ENCODE data around the gene GSTA4. TPM values are rescaled to one million over a fixed set of nuclear protein-coding genes. Genes with fewer than 3 reads are reported as not detected.

The GSTA4 gene
- total and polyA plus RNA-seq, 2 donors (not counting 1 experiment from before 2014, with no cell fraction given), result 51.9 to 54.0 TPM

DNA sequence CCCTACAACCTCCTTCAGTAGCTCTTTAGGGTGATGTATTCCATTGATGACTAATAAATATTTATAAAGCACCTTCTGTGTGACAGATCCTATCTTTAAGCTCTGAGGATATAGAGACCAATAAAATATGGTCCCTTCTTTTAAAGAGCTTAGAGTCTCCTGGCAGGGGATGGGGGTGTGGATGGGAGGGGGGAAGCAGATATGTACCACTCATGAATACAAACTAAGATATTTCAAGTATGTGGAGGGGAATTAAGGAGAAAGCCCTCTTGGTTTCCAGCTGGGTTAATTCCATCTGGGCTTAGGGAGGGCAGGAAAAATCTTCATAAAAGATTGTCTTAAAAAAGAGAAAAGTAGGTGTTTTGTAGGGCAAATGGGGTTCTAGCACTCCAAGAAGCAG is 48.5 kb upstream of the GSTA4 start:
- Histone ChIP-seq H3K27ac (ENCODE audit: insufficient read depth, low read length) (peak overlapping the region; percentile 78), H3K36me3 (ENCODE audit: control insufficient read depth, insufficient read depth, low read length) (peaks cover 5% of the 10 kb centered on the region), H3K4me2 (ENCODE audit: extremely low read depth, insufficient read depth, low read length) (peak overlapping the region; percentile 58), H4K20me1 (ENCODE audit: control insufficient read depth, extremely low read depth, insufficient read depth, low read length) (no peaks in the 10 kb centered on the region), H3K79me2 (ENCODE audit: control insufficient read depth, insufficient read depth, low read length) (peaks cover 1% of the 10 kb centered on the region), H3K4me3 (replicated peaks in 1 of 4; ENCODE audit: control extremely low read depth in 1 of 4, insufficient read depth in 1 of 4, low read depth in 3 of 4, low read length in 4 of 4) (no peak overlapping the region), H2AFZ (ENCODE audit: low read length) (no peak overlapping the region), H3K27me3 (ENCODE audit: control insufficient read depth, insufficient read depth, low read length) (no peaks in the 10 kb centered on the region), H3K4me1 (ENCODE audit: control insufficient read depth, extremely low read depth, insufficient read depth, low read length) (peaks cover 26% of the 10 kb centered on the region), H3K9me3 (ENCODE audit: control insufficient read depth, insufficient read depth, low read depth, low read length) (no peaks in the 10 kb centered on the region), H3K9ac (ENCODE audit: insufficient read depth, low read length) (no peak overlapping the region)
- no peak for TF ChIP-seq EZH2 (IDR thresholded peaks at IDR 0.05; ENCODE audit: low read length, missing control alignments)
- TF ChIP-seq, protein P1, sequence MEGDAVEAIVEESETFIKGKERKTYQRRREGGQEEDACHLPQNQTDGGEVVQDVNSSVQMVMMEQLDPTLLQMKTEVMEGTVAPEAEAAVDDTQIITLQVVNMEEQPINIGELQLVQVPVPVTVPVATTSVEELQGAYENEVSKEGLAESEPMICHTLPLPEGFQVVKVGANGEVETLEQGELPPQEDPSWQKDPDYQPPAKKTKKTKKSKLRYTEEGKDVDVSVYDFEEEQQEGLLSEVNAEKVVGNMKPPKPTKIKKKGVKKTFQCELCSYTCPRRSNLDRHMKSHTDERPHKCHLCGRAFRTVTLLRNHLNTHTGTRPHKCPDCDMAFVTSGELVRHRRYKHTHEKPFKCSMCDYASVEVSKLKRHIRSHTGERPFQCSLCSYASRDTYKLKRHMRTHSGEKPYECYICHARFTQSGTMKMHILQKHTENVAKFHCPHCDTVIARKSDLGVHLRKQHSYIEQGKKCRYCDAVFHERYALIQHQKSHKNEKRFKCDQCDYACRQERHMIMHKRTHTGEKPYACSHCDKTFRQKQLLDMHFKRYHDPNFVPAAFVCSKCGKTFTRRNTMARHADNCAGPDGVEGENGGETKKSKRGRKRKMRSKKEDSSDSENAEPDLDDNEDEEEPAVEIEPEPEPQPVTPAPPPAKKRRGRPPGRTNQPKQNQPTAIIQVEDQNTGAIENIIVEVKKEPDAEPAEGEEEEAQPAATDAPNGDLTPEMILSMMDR (conservative IDR thresholded peaks at IDR 0.05 in 1 of 2, IDR thresholded peaks at IDR 0.05 in 1 of 2; ENCODE audit: low read depth in 1 of 2, low read length in 2 of 2), result no peak
- DNase-seq (ENCODE audit: low read depth in 2 of 2), result peak; percentile 24 to 86

DNA sequence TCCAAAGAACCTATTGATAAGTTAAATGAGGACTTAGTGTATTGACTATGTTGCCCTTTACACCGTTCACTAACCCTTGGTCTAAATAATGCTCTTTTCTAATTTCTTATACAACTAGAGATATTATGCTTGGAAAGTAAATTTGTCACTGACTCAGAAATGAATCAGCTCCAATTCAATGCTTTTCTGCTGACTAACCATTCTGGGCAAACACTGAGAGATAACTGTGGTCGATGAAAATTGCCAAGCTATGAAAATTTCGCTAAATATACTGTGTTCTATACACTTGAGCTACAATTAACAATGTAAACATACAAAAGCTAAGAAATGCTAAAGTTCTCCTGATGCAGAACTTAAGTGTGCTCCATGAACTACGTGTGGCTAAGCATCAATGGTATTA is 47.0 kb upstream of the GSTA4 start:
- Histone ChIP-seq H3K36me3 (ENCODE audit: control insufficient read depth, insufficient read depth, low read length) (peaks cover 5% of the 10 kb centered on the region), H3K27ac (ENCODE audit: insufficient read depth, low read length) (peak overlapping the region; percentile 78), H3K9ac (ENCODE audit: insufficient read depth, low read length) (no peak overlapping the region)

DNA sequence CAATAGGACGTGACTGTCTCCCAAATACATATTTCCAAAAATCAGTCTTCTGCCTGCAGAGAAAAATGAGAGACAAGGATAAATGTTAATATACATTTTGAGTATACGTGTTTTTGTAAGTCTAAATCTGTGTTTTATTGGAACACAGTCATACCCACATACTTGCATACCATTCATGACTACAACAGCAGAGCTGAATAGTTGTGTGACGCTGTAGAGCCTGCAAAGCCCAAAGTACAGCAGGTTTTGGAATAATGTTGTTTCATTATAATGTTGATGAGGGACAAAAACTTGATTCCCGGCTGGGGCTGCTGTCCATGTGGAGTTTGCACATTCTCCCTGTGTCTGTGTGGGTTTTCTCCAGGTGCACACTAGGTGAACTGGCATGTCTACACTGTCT is 46.3 kb upstream of the GSTA4 start:
- no peak overlapping the region for H3K9ac ChIP-seq (ENCODE audit: insufficient read depth, low read length)

More for the DNA sequence above, 47.0 kb upstream of the GSTA4 start:
- Histone ChIP-seq H3K9me3 (ENCODE audit: control insufficient read depth, insufficient read depth, low read depth, low read length) (no peaks in the 10 kb centered on the region), H3K4me1 (ENCODE audit: control insufficient read depth, extremely low read depth, insufficient read depth, low read length) (peaks cover 24% of the 10 kb centered on the region), H3K4me2 (ENCODE audit: extremely low read depth, insufficient read depth, low read length) (peak overlapping the region; percentile 72), H3K79me2 (ENCODE audit: control insufficient read depth, insufficient read depth, low read length) (peaks cover 1% of the 10 kb centered on the region), H3K27me3 (ENCODE audit: control insufficient read depth, insufficient read depth, low read length) (no peaks in the 10 kb centered on the region), H4K20me1 (ENCODE audit: control insufficient read depth, extremely low read depth, insufficient read depth, low read length) (no peaks in the 10 kb centered on the region), H2AFZ (ENCODE audit: low read length) (no peak overlapping the region), H3K4me3 (replicated peaks in 1 of 4; ENCODE audit: control extremely low read depth in 1 of 4, insufficient read depth in 1 of 4, low read depth in 3 of 4, low read length in 4 of 4) (peak overlapping the region in 2 of 4 experiments; percentile 17 to 18)
- no peak for TF ChIP-seq EZH2 (IDR thresholded peaks at IDR 0.05; ENCODE audit: low read length, missing control alignments)
- DNase-seq (ENCODE audit: low read depth in 2 of 2), result peak; percentile 96

More for the DNA sequence above, 46.3 kb upstream of the GSTA4 start:
- no peak for TF ChIP-seq EZH2 (IDR thresholded peaks at IDR 0.05; ENCODE audit: low read length, missing control alignments)
- TF ChIP-seq, protein P1 (conservative IDR thresholded peaks at IDR 0.05 in 1 of 2, IDR thresholded peaks at IDR 0.05 in 1 of 2; ENCODE audit: low read depth in 1 of 2, low read length in 2 of 2), result no peak
- Histone ChIP-seq H3K4me3 (replicated peaks in 1 of 4; ENCODE audit: control extremely low read depth in 1 of 4, insufficient read depth in 1 of 4, low read depth in 3 of 4, low read length in 4 of 4) (no peak overlapping the region), H3K27me3 (ENCODE audit: control insufficient read depth, insufficient read depth, low read length) (no peaks in the 10 kb centered on the region), H4K20me1 (ENCODE audit: control insufficient read depth, extremely low read depth, insufficient read depth, low read length) (no peaks in the 10 kb centered on the region), H3K4me2 (ENCODE audit: extremely low read depth, insufficient read depth, low read length) (peak overlapping the region; percentile 51), H3K79me2 (ENCODE audit: control insufficient read depth, insufficient read depth, low read length) (peaks cover 1% of the 10 kb centered on the region), H2AFZ (ENCODE audit: low read length) (no peak overlapping the region), H3K9me3 (ENCODE audit: control insufficient read depth, insufficient read depth, low read depth, low read length) (no peaks in the 10 kb centered on the region), H3K4me1 (ENCODE audit: control insufficient read depth, extremely low read depth, insufficient read depth, low read length) (peaks cover 24% of the 10 kb centered on the region), H3K27ac (ENCODE audit: insufficient read depth, low read length) (peak overlapping the region; percentile 67), H3K36me3 (ENCODE audit: control insufficient read depth, insufficient read depth, low read length) (peaks cover 5% of the 10 kb centered on the region)
- DNase-seq (ENCODE audit: low read depth in 2 of 2), result peak; percentile 50 to 90
